HUDEP-2 (cell line): ENCODE results near the gene MAN2A1.
A peak's percentile ranks its signal among the peaks of the same experiment; 100 is the strongest.

Source experiments
- DNase-seq, 76 experiments: peaks; one replicate each; lab custom pipeline; 2025; ENCODE audit not compliant: unreplicated experiment in 76 of 76; lab: John Stamatoyannopoulos, UW

Gene MAN2A1

GRCh38 chr5:109812698-109813097, 123.0 kb downstream of the MAN2A1 start:
- no peak for DNase-seq

- no peak for DNase-seq
Observed at GRCh38 chr5:109816732-109817131, 127.0 kb downstream of the MAN2A1 start.

- no peak for DNase-seq
Observed at GRCh38 chr5:109819878-109820277, 130.2 kb downstream of the MAN2A1 start.

- no peak for DNase-seq
Observed at GRCh38 chr5:109823597-109823996, 133.9 kb downstream of the MAN2A1 start.

DNA sequence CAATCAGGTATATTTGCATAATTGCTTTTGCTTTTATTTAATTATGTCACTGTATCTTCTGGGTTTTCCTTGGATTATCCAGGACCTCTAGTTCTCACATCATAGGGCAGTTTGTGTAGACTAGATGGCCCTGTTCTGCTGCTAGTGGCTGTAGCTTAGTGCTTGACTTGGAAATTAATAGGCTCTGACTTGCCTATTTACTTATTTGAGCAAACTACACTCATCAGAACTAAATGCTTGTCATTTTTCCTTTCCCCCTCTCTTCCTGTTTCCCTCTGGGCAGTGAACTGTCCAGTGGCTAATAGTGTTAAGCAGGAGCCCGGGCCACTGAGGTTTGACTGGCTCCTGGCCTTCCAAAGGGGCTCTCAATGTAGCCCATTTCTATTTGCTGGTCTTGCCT, 135.7 kb downstream of the MAN2A1 start:
- DNase-seq, result no peak

DNA sequence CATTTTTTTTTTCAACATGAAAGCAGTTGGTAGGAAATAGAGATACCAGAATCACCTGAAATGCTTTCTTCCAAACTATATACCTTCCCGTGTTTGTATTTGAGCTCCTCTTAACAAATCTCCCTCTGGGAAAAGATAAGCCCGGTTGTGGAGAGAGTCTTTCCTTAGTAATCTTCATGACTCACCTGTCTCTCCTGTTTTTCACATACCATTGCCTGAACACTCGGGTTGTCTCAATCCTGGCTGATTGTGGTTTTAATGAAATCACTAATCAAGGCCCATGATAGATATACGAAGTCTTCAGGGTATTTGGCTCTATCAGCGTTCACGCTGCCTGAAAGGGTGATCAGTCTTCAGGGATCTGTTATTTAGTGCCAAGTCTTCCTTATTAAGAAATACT, 136.7 kb downstream of the MAN2A1 start:
- no peak for DNase-seq

DNA sequence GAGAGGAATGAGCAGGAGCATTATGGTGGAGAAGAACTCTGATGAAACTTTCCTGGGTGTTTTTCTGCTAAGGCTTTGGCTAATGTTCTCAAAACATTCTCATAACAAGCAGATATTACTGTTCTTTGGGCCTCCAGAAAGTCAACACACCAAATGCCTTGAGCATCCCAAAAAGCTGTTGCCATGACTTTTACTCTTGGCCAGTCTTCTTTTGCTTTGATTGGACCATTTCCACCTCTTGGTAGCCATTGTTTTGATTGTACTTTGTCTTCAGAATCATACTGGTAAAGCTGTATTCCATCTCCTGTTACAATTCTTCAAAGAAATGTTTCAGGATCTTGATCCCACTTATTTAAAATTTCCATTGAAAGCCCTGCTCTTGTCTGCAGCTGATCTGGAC, 139.6 kb downstream of the MAN2A1 start:
- no peak for DNase-seq

GRCh38 chr5:109830955-109831502, 141.3 kb downstream of the MAN2A1 start:
- peak in 1 of 76 experiments; percentile 4 for DNase-seq

- peak in 48 of 76 experiments; percentile 3 to 83 (median 34) for DNase-seq
Observed at GRCh38 chr5:109832207-109833188, 142.8 kb downstream of the MAN2A1 start.

- DNase-seq, result peak in 16 of 76 experiments; percentile 1 to 37 (median 11)
Observed at GRCh38 chr5:109833946-109834345, 144.2 kb downstream of the MAN2A1 start.

DNA sequence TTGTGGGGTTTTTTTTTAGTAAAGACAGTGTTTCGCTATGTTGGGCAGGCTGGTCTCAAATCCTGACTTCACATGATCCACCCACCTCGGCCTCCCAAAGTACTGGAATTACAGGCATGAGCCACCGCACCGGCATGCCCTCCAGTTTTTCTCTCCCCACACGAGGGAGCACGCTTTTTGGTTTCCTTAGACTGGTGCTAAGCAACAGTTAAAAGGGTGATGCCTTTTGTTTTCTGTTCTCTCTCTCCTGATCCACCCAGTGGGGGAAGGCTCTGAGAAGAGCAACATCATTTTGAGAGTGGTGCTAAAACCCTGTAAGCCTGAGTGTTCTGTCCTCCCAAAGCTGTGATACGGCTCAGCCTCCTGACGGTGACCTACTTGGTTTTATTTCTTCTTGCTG, 146.6 kb downstream of the MAN2A1 start:
- DNase-seq, result no peak

DNA sequence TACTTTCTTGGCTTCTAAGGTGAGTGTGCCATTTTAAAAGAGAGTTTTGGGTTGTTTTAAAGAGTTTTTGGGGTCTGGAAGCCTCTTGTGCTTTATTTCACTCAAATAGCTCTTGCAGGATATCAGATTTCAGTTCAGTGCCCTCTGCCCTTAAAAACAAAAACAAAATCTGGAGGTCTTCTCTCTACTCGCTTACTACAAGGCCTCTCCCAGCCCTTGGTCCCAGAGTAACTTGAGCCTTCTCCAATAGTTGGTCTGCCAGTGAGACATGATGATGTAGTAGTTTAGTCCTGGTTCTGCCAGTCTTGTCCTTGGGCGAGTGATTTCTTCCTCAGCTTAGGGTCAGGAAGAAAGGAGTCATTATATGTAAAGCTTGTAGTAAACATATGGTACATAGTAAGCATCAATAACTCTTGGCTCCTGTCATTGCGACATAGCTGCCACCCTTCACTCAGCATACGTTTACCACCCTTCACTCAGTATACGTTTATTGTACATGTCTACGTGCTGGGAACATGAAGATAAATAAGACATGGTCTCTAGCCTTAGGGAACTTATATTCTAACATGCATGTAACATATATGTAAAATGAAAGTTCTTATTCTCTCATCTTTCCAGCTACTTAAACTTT, 147.6 kb downstream of the MAN2A1 start:
- no peak for DNase-seq

DNA sequence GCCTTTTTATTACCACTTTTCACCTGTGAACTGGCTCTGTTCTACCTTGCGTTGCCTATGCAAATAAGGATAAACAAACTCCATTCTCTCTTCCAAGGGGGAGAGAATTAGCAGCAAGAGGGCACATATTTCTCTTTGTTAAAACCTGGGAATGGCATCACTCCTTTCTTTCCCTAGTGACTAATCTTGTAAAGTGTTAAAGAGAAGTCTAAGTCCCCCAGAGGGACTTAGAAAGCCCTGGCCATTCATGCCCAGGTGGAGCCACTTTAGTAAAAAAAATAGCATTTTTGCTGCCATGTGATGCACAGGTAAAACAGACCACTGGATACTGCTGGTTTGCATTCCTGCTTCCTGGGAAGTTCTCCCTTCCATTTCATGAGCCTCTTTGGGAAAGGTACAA, 148.4 kb downstream of the MAN2A1 start:
- no peak for DNase-seq

DNA sequence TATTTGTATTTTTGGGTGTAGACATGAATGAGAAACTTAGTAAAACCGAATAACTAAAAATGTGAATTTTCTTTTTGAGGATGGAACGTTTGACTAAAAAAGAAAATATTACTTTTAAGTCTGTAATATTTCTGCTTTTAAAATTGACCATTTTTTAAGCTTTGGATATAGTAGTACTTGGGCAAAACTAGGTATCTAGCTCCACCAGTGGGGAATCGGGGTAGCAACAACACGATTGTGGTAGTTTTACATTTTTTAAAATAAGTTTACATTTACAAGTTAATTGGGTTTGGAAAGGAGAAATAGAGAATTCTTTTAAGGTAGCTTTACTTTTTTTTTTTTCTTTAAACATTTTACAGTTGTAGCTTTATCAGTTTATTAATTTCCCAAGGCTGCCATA, 154.4 kb downstream of the MAN2A1 start:
- no peak for DNase-seq

GRCh38 chr5:109844695-109845094, 155.0 kb downstream of the MAN2A1 start:
- no peak for DNase-seq

DNA sequence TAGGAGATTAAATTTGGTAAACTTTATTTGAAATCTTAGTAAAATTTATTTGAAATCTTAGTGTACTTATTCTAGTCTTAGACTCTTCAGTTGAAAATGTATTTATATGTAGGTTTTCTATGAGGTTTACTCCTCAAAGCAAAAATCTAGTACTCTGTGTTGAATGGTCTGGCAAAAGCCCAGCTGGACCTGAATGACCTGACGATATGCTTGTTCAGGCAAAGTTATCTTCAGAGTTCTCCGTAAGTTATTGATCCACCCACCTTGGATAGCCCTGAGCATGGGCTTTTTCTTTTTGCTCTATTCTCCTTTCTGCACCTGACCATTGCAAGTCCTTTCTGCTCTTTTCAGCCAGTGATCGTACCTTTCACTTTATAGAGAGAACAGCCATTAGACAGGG, 158.4 kb downstream of the MAN2A1 start:
- no peak for DNase-seq

- DNase-seq, result no peak
Observed at GRCh38 chr5:109849478-109850088, 159.9 kb downstream of the MAN2A1 start.

GRCh38 chr5:109852371-109853155, 162.8 kb downstream of the MAN2A1 start:
- DNase-seq, result peak in 38 of 76 experiments; percentile 1 to 59 (median 23)

- DNase-seq, result no peak
Observed at GRCh38 chr5:109853377-109853776, 163.7 kb downstream of the MAN2A1 start.

- no peak for DNase-seq
Observed at GRCh38 chr5:109855056-109855455, 165.3 kb downstream of the MAN2A1 start.
